ENCODE results near the gene NXNL1. TPM values are rescaled to one million over a fixed set of nuclear protein-coding genes. Genes with fewer than 3 reads are reported as not detected.

NXNL1 gene
- total RNA-seq, 1 donor from 2014 or later = not detected

DNA sequence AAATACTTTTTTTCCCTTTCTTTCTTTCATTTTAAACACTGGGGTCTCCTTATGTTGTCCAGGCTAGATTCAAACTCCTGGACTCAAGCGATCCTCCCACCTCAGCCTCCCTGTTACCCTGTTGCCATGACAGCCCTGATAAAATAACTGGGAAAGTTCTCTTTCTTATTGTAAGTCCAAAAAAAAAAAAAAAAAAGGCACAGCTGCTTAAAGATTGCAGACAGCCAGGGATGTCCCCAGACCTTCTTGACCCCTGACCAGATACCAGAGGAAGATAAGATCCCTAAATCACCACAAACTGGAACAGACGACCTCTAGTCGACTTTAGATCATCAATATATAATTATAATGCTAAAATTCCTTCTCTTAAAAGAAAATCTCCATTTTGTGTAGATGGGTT, 42.0 kb downstream of the NXNL1 start:
- Histone ChIP-seq H3K36me3 (peaks cover 0 to under 1% of the 10 kb centered on the region in 2 donors), H3K27me3 (no peaks in the 10 kb centered on the region), H3K4me3 (peak overlapping the region; percentile 29 to 63), H3K9me3 (no peaks in the 10 kb centered on the region), H3K27ac (peak overlapping the region in 1 of 2 donors; percentile 78), H3K4me1 (peaks cover 5 to 6% of the 10 kb centered on the region in 2 donors)
- no peak for TF ChIP-seq CTCF (IDR thresholded peaks at IDR 0.05)
- DNase-seq (ENCODE audit: low spot score in 2 of 2) = no peak
- intact Hi-C loops (cut with DNase I) = loop anchor here (1.0 kb wide), 1 partner anchor 27 kb away; no protein-coding TSS in a partner anchor

DNA sequence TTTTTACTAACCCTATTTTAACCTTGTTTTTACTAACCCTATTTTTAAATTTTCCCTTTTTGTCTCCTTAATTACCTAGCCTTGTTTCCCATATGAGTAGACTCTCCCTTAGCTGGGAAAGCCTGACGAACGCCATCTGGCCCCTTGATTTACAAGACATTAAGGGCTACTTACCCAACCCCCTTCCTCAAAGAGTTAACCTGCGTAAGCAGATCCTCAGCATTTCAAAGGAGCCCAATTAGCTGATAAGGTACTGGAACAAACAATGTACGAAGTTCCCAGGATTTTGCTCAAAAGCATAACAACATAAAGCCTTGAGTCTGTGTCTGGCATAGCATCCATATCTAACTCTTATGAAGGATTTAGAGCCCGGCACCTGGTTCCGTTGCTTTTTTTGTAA, 45.6 kb downstream of the NXNL1 start:
- Histone ChIP-seq H3K27ac (no peak overlapping the region), H3K36me3 (no peaks in the 10 kb centered on the region), H3K4me3 (no peak overlapping the region), H3K27me3 (no peaks in the 10 kb centered on the region), H3K4me1 (peaks cover 0 to 5% of the 10 kb centered on the region in 2 donors), H3K9me3 (no peaks in the 10 kb centered on the region)
- intact Hi-C loops (cut with DNase I) = no loop called here
- DNase-seq (ENCODE audit: low spot score in 2 of 2) = no peak
- TF ChIP-seq CTCF (IDR thresholded peaks at IDR 0.05) = no peak

GRCh38 chr19:17414097-17414496, 46.6 kb downstream of the NXNL1 start:
- no peaks in the 10 kb centered on the region for H3K36me3 ChIP-seq
- H3K4me1 ChIP-seq = peaks cover 0 to 2% of the 10 kb centered on the region in 2 donors
- intact Hi-C loops (cut with DNase I) = no loop called here
- no peaks in the 10 kb centered on the region for H3K27me3 ChIP-seq
- no peak overlapping the region for H3K4me3 ChIP-seq
- no peak for DNase-seq (ENCODE audit: low spot score in 2 of 2)
- H3K27ac ChIP-seq = no peak overlapping the region
- H3K9me3 ChIP-seq = no peaks in the 10 kb centered on the region
- TF ChIP-seq CTCF (IDR thresholded peaks at IDR 0.05) = no peak

DNA sequence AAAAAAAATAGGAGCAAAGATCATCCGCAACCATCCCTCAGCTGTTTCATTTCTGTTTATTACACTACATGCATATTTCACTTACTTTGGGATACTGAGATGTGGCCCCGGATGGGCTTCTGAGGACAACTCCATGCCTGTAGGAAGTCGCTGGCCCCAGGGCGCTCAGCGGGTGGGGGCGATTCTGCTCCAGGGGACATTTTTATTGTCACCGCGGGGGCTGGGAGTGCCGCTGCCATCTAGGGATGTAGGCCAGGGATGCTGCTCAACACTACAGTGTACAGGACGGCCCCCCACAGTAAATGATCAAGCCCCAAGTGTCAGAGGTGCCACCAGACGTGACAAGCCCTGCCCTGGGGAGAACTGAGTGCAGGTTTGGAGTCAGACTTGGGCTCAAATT, 48.9 kb downstream of the NXNL1 start:
- H3K9me3 ChIP-seq = no peaks in the 10 kb centered on the region
- TF ChIP-seq CTCF (IDR thresholded peaks at IDR 0.05) = no peak
- H3K4me1 ChIP-seq = peaks cover under 1% of the 10 kb centered on the region in 2 donors
- DNase-seq (ENCODE audit: low spot score in 2 of 2) = no peak
- intact Hi-C loops (cut with DNase I) = no loop called here
- H3K27me3 ChIP-seq = no peaks in the 10 kb centered on the region
- no peak overlapping the region for H3K4me3 ChIP-seq
- H3K36me3 ChIP-seq = no peaks in the 10 kb centered on the region
- H3K27ac ChIP-seq = no peak overlapping the region

GRCh38 chr19:17409990-17410389, 50.7 kb downstream of the NXNL1 start:
- Histone ChIP-seq H3K4me3 (no peak overlapping the region), H3K36me3 (no peaks in the 10 kb centered on the region), H3K9me3 (no peaks in the 10 kb centered on the region), H3K27me3 (no peaks in the 10 kb centered on the region), H3K4me1 (peaks cover 10 to 11% of the 10 kb centered on the region in 2 donors), H3K27ac (no peak overlapping the region)
- no peak for TF ChIP-seq CTCF (IDR thresholded peaks at IDR 0.05)
- intact Hi-C loops (cut with DNase I) = no loop called here
- DNase-seq (ENCODE audit: low spot score in 2 of 2) = no peak

DNA sequence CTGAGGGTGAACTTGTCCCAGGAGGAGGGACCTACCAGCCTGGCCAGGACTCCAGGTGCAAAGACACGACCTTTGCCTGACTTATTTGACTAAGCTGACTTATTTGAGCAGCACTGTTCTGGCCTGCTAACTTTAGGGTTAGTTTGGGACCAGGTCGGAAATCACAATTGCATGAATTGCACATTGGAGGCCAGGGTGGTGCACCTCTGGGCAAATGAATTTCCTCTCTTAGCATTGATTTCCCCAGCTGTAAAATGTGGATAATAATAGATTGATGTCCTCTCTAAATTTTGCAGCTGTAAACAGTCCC, 53.9 kb downstream of the NXNL1 start:
- Histone ChIP-seq H3K4me3 (peak overlapping the region; percentile 51 to 67), H3K9me3 (no peaks in the 10 kb centered on the region), H3K4me1 (peaks cover 10 to 11% of the 10 kb centered on the region in 2 donors), H3K27ac (peak overlapping the region; percentile 70 to 77), H3K27me3 (no peaks in the 10 kb centered on the region), H3K36me3 (no peaks in the 10 kb centered on the region)
- DNase-seq (ENCODE audit: low spot score in 2 of 2) = no peak
- intact Hi-C loops (cut with DNase I) = no loop called here
- TF ChIP-seq CTCF (IDR thresholded peaks at IDR 0.05) = no peak
